ENCODE results near the gene CDH16. TPM values are rescaled to one million over a fixed set of nuclear protein-coding genes. Genes with fewer than 3 reads are reported as not detected.
"Not testable (repeated sequence)": the region's sequence is repeated elsewhere in the genome, so short reads cannot be mapped to it uniquely, and the experiment has no call there.

Gene CDH16
- total and polyA plus RNA-seq, 2 of the 13 experiments (the other 11 are each of a cell fraction or from before 2014, with no cell fraction given) = 2.7 to 3.9 TPM

DNA sequence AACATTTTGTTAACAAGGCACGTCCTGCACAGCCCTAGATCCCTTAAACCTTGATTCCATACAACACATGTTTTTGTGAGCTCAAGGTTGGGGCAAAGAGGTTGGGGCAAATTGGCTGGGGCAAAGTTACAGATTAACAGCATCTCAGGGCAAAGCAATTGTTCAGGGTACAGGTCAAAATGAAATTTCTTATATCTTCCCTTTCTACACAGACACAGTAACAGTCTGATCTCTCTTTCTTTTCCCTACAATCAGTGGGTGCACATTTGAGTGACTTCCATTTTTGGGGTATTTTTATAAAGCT lies 37.4 kb upstream of the CDH16 start:
- ChIA-PET POLR2A (interaction anchor here (1.3 kb wide), 1 partner anchor 10 kb away, joined by 3 read pairs; no protein-coding TSS in a partner anchor), CTCF (ENCODE audit: low intra/inter-chr PET ratio, low total read pairs) (interaction anchor here (1.6 kb wide), 1 partner anchor 229 kb away, joined by 3 read pairs; no protein-coding TSS in a partner anchor)
- H3K9me3 ChIP-seq (ENCODE audit: low read length); H3K79me2 ChIP-seq (ENCODE audit: insufficient read depth, low read length); BruUV-seq (replicated peaks); H3K4me3 ChIP-seq (replicated peaks in 1 of 3; ENCODE audit: insufficient read depth in 1 of 3, low read depth in 2 of 3, low read length in 3 of 3); DNase-seq (ENCODE audit: low spot score); H4K20me1 ChIP-seq (ENCODE audit: insufficient read depth, low read length); FAIRE-seq; in situ Hi-C loops (cut with HindIII; ENCODE audit: extremely low pct_ligation_motif_present, low pct_unique_long_range_greater_than_20kb); H3K27ac ChIP-seq (ENCODE audit: extremely low read length, insufficient read depth, low read length); H3K9ac ChIP-seq (ENCODE audit: insufficient read depth, low read depth, low read length); ATAC-seq; H3K27me3 ChIP-seq (ENCODE audit: control insufficient read depth in 1 of 2, insufficient read depth in 2 of 2, low read length in 2 of 2); H2AFZ ChIP-seq (ENCODE audit: low read length); H3K36me3 ChIP-seq (replicated peaks in 1 of 2; ENCODE audit: control insufficient read depth in 1 of 2, insufficient read depth in 2 of 2, low read length in 2 of 2); TF ChIP-seq LCORL, CREB1, SOX6 (IDR thresholded peaks at IDR 0.05): not testable (repeated sequence)
- intact Hi-C loops (cut with micrococcal nuclease; ENCODE audit: unreplicated experiment) = loop anchor here (5.0 to 10.0 kb wide), 2 partner anchors 59 to 201 kb away; partner anchors contain the start of genes FBXL8 and TRADD
- whole genome bisulfite sequencing (ENCODE audit: low lambda C conversion rate) = 0% methylated on average over 1 of the region's 1 CpG
- Histone ChIP-seq H3K4me2 (ENCODE audit: low read depth, low read length) (peak overlapping the region; percentile 74), H3K4me1 (ENCODE audit: insufficient read depth, low read length) (peaks cover 77% of the 10 kb centered on the region)
- TF ChIP-seq LCORL (CRISPR knock-in tag; IDR thresholded peaks at IDR 0.05) (0 out of 2 replicates have a peak, but pooled peaks have one; percentile 32), HDAC1 (CRISPR knock-in tag; IDR thresholded peaks at IDR 0.05) (0 out of 2 replicates have a peak, but pooled peaks have one; percentile 7), CREB1 (CRISPR knock-in tag; IDR thresholded peaks at IDR 0.05) (0 out of 2 replicates have a peak, but pooled peaks have one; percentile 18), SOX5 (CRISPR knock-in tag; IDR thresholded peaks at IDR 0.05; ENCODE audit: borderline replicate concordance) (peak; percentile 33; the same call in 1 of the 2 replicates), ZNF772 (CRISPR knock-in tag; IDR thresholded peaks at IDR 0.05) (0 out of 2 replicates have a peak, but pooled peaks have one; percentile 3), SAP130 (CRISPR knock-in tag; IDR thresholded peaks at IDR 0.05; ENCODE audit: low read depth) (peak; percentile 21; the same call in 1 of the 2 replicates), SOX6 (CRISPR knock-in tag; IDR thresholded peaks at IDR 0.05) (0 out of 2 replicates have a peak, but pooled peaks have one; percentile 22), GFI1 (CRISPR knock-in tag; IDR thresholded peaks at IDR 0.05; ENCODE audit: borderline replicate concordance) (0 out of 2 replicates have a peak, but pooled peaks have one; percentile 3)
- TF ChIP-seq, protein P1, sequence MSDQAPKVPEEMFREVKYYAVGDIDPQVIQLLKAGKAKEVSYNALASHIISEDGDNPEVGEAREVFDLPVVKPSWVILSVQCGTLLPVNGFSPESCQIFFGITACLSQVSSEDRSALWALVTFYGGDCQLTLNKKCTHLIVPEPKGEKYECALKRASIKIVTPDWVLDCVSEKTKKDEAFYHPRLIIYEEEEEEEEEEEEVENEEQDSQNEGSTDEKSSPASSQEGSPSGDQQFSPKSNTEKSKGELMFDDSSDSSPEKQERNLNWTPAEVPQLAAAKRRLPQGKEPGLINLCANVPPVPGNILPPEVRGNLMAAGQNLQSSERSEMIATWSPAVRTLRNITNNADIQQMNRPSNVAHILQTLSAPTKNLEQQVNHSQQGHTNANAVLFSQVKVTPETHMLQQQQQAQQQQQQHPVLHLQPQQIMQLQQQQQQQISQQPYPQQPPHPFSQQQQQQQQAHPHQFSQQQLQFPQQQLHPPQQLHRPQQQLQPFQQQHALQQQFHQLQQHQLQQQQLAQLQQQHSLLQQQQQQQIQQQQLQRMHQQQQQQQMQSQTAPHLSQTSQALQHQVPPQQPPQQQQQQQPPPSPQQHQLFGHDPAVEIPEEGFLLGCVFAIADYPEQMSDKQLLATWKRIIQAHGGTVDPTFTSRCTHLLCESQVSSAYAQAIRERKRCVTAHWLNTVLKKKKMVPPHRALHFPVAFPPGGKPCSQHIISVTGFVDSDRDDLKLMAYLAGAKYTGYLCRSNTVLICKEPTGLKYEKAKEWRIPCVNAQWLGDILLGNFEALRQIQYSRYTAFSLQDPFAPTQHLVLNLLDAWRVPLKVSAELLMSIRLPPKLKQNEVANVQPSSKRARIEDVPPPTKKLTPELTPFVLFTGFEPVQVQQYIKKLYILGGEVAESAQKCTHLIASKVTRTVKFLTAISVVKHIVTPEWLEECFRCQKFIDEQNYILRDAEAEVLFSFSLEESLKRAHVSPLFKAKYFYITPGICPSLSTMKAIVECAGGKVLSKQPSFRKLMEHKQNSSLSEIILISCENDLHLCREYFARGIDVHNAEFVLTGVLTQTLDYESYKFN (CRISPR knock-in tag; conservative IDR thresholded peaks at IDR 0.05) = peak; percentile 55; the same call in 1 of the 2 replicates
- TF ChIP-seq, protein P2, sequence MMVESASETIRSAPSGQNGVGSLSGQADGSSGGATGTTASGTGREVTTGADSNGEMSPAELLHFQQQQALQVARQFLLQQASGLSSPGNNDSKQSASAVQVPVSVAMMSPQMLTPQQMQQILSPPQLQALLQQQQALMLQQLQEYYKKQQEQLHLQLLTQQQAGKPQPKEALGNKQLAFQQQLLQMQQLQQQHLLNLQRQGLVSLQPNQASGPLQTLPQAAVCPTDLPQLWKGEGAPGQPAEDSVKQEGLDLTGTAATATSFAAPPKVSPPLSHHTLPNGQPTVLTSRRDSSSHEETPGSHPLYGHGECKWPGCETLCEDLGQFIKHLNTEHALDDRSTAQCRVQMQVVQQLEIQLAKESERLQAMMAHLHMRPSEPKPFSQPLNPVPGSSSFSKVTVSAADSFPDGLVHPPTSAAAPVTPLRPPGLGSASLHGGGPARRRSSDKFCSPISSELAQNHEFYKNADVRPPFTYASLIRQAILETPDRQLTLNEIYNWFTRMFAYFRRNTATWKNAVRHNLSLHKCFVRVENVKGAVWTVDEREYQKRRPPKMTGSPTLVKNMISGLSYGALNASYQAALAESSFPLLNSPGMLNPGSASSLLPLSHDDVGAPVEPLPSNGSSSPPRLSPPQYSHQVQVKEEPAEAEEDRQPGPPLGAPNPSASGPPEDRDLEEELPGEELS (CRISPR knock-in tag; IDR thresholded peaks at IDR 0.05) = peak; percentile 43; the same call in 1 of the 2 replicates
- TF ChIP-seq, protein P3, sequence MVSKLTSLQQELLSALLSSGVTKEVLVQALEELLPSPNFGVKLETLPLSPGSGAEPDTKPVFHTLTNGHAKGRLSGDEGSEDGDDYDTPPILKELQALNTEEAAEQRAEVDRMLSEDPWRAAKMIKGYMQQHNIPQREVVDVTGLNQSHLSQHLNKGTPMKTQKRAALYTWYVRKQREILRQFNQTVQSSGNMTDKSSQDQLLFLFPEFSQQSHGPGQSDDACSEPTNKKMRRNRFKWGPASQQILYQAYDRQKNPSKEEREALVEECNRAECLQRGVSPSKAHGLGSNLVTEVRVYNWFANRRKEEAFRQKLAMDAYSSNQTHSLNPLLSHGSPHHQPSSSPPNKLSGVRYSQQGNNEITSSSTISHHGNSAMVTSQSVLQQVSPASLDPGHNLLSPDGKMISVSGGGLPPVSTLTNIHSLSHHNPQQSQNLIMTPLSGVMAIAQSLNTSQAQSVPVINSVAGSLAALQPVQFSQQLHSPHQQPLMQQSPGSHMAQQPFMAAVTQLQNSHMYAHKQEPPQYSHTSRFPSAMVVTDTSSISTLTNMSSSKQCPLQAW (CRISPR knock-in tag; IDR thresholded peaks at IDR 0.05) = peak; percentile 59

All from HepG2 (cell line).